Omental fat pad (tissue), 4 donors: Measurements from ENCODE around the gene HPCAL1. TPM values are rescaled to one million over a fixed set of nuclear protein-coding genes. Genes with fewer than 3 reads are reported as not detected.

Experiments
- ATAC-seq: fragments of 150-250 bp; one replicate; pipeline ENCODE4 v1.9.1; 2016; ENCODE audit warnings: mild to moderate bottlenecking, moderate library complexity; ENCODE audit not compliant: low FRiP score
- DNase-seq: peaks from one replicate; pipeline ENCODE4 v3.0.0-alpha.2; 2019; ENCODE audit warnings: low spot score
- CTCF ChIP-seq, 3 donors: fragments of 450-650 bp; IDR thresholded peaks; one replicate each; pipeline ENCODE4 v1.5.1; 2016 to 2017; ENCODE audit warnings: antibody characterized with exemption in 3 of 3, mild to moderate bottlenecking in 3 of 3, moderate library complexity in 2 of 3
- total RNA-seq, 4 donors: library from RNA; depleted of rRNA; stranded (reverse); fragments of >200 nt; gene quantifications; one replicate each; pipeline ENCODE4 v1.1.0, GENCODE V29; 2016

The HPCAL1 gene
- total RNA-seq, 4 donors from 2014 or later = 51.8 to 75.8 (median 67.8) TPM

- no peak for TF ChIP-seq CTCF (IDR thresholded peaks at IDR 0.05)
- no peak for ATAC-seq
- DNase-seq = no peak
Observed at GRCh38 chr2:10387033-10387432, 84.3 kb downstream of the HPCAL1 start.

GRCh38 chr2:10388954-10389560, 86.4 kb downstream of the HPCAL1 start:
- DNase-seq (no peak), ATAC-seq (no peak)
- TF ChIP-seq CTCF (IDR thresholded peaks at IDR 0.05) = no peak

GRCh38 chr2:10389573-10389972, 86.9 kb downstream of the HPCAL1 start:
- DNase-seq = no peak
- no peak for TF ChIP-seq CTCF (IDR thresholded peaks at IDR 0.05)
- ATAC-seq = no peak

GRCh38 chr2:10390369-10390801, 87.7 kb downstream of the HPCAL1 start:
- no peak for ATAC-seq
- no peak for DNase-seq
- TF ChIP-seq CTCF (IDR thresholded peaks at IDR 0.05) = no peak

- DNase-seq (no peak), ATAC-seq (no peak)
- TF ChIP-seq CTCF (IDR thresholded peaks at IDR 0.05) = no peak
Observed at GRCh38 chr2:10392100-10392499, 89.4 kb downstream of the HPCAL1 start.

GRCh38 chr2:10392548-10392947, 89.8 kb downstream of the HPCAL1 start:
- no peak for DNase-seq
- ATAC-seq = no peak
- TF ChIP-seq CTCF (IDR thresholded peaks at IDR 0.05) = no peak

- no peak for TF ChIP-seq CTCF (IDR thresholded peaks at IDR 0.05)
- no peak for DNase-seq
- no peak for ATAC-seq
Observed at GRCh38 chr2:10392951-10393639, 90.4 kb downstream of the HPCAL1 start.
